ENCODE measurements around the gene BANP. TPM values are rescaled to one million over a fixed set of nuclear protein-coding genes. Genes with fewer than 3 reads are reported as not detected.
"Not testable (repeated sequence)": the region's sequence is repeated elsewhere in the genome, so short reads cannot be mapped to it uniquely, and the experiment has no call there.

Gene BANP
- total RNA-seq, 1 donor from 2014 or later: 28.2 TPM

DNA sequence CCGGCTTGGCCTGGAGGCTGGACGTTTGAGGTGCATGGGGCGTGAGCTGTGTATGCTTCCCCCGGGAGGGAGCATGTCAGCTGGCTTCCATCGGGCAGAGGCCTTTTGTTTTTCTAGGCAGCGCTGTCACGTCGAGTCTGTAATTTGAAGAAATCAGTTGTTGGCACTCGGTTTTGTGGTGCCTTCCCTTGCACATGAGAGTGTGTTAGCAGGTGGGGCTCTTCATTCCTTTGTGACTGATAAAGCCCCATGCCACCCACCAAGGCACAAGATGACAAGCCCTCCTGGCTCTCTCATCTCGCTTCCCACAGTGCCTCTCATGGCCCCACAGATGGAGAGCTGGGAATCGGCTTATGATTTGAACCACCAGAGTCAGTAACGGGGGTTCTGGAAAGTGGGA, 72.1 kb downstream of the BANP start:
- Histone ChIP-seq H3K27me3 (ENCODE audit: control insufficient read depth in 3 of 3, insufficient read depth in 3 of 3, low read length in 3 of 3) (no peaks in the 10 kb centered on the region), H3K4me3 (ENCODE audit: low read length in 3 of 3) (no peak overlapping the region), H3K36me3 (ENCODE audit: control insufficient read depth in 3 of 3, insufficient read depth in 3 of 3, low read length in 3 of 3) (peaks cover 3 to 15% (median 6%) of the 10 kb centered on the region in 3 donors), H3K9ac (ENCODE audit: low read depth in 1 of 3, low read length in 3 of 3) (no peak overlapping the region), H3K9me3 (ENCODE audit: control insufficient read depth in 3 of 3, low read length in 3 of 3) (no peaks in the 10 kb centered on the region), H3K27ac (ENCODE audit: low read depth, low read length) (no peak overlapping the region), H3K4me1 (ENCODE audit: control insufficient read depth in 3 of 3, insufficient read depth in 3 of 3, low read length in 3 of 3) (peaks cover 0 to 5% (median 2%) of the 10 kb centered on the region in 3 donors)

DNA sequence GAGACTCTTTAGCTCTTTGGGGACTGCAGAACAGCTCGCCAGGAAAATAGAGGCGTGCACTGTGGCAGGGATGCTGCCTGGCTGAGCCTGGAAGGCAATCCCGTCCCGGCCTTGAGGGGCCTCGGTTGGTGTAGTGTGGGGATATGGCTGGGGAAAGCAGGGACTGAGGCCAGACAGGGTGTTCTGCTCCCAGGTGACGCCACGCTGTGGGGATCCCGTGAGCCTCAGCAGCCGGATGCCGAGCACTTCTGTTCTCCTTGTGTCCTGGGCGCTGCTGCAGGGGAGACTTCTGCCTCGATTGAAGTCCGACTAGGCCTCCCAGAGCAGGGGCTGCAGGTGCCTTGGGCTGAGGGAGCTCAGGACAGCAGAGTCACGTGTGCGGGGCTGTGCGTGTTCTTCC, 72.6 kb downstream of the BANP start:
- Histone ChIP-seq H3K9me3 (ENCODE audit: control insufficient read depth in 3 of 3, low read length in 3 of 3) (no peaks in the 10 kb centered on the region), H3K27ac (ENCODE audit: low read depth, low read length) (no peak overlapping the region), H3K4me3 (ENCODE audit: low read length in 3 of 3) (no peak overlapping the region), H3K27me3 (ENCODE audit: control insufficient read depth in 3 of 3, insufficient read depth in 3 of 3, low read length in 3 of 3) (no peaks in the 10 kb centered on the region), H3K9ac (ENCODE audit: low read depth in 1 of 3, low read length in 3 of 3) (no peak overlapping the region), H3K4me1 (ENCODE audit: control insufficient read depth in 3 of 3, insufficient read depth in 3 of 3, low read length in 3 of 3) (peaks cover 0 to 5% (median 2%) of the 10 kb centered on the region in 3 donors), H3K36me3 (ENCODE audit: control insufficient read depth in 3 of 3, insufficient read depth in 3 of 3, low read length in 3 of 3) (peaks cover 3 to 12% (median 6%) of the 10 kb centered on the region in 3 donors)

DNA sequence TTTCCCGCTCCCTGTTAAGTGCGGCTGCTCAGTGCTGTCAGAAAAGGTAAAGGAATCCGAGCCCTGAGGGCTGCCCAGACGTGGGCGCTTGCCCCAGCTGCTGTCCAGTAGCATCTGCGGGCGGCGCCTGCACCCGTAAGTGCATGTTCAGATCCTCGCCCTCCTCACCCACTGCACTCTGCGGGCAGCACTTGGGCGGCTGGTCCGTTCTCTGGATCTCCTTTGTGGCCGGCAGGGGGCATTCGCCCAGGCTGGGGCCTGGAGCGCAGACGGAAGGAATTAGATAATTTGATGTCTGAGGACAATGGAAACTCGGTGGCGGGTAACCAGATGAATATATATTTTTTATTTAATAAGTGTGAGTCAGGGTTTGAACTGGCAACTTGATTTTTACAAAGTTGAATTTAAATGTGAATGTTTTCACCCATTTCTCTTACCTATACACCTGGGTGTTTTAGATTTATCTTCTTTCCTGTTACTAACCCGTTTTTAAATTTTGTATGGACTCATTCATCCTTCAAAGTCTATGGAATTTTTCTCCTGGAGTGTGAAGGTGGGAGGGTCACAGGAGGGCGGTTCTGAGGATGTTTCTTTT, 73.4 kb downstream of the BANP start:
- not testable (repeated sequence) for H3K4me3 ChIP-seq (ENCODE audit: low read length in 3 of 3)

DNA sequence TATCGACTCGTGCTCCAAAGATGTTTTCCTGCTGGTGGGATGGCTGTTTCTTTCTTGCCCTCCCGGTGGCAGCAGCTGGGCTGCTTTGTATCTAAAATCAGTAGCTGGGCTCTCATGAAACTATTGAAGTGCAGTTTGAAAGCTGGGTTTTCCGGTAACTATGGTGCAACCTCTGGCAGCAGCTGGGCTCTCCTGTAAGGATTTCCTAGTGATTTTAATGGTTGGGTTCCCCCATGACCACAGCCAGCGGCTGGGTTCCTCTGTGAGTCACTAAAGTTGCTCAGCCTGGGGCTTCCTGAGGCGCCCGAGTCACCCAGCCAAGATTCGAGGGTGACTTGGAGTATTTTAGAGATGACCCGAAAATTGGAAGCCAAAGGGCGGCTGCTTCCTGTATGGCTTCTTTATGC, 73.9 kb downstream of the BANP start:
- not testable (repeated sequence) for H3K27ac ChIP-seq (ENCODE audit: low read depth, low read length); H3K27me3 ChIP-seq (ENCODE audit: control insufficient read depth in 3 of 3, insufficient read depth in 3 of 3, low read length in 3 of 3); H3K9me3 ChIP-seq (ENCODE audit: control insufficient read depth in 3 of 3, low read length in 3 of 3); H3K4me3 ChIP-seq (ENCODE audit: low read length in 3 of 3); H3K9ac ChIP-seq (ENCODE audit: low read depth in 1 of 3, low read length in 3 of 3); H3K4me1 ChIP-seq (ENCODE audit: control insufficient read depth in 3 of 3, insufficient read depth in 3 of 3, low read length in 3 of 3)
- H3K36me3 ChIP-seq (ENCODE audit: control insufficient read depth in 3 of 3, insufficient read depth in 3 of 3, low read length in 3 of 3): peaks cover 3 to 11% (median 6%) of the 10 kb centered on the region in 3 donors

More for the DNA sequence above, 73.4 kb downstream of the BANP start:
- H3K4me1 ChIP-seq (ENCODE audit: control insufficient read depth in 3 of 3, insufficient read depth in 3 of 3, low read length in 3 of 3); H3K27ac ChIP-seq (ENCODE audit: low read depth, low read length); H3K27me3 ChIP-seq (ENCODE audit: control insufficient read depth in 3 of 3, insufficient read depth in 3 of 3, low read length in 3 of 3); H3K9me3 ChIP-seq (ENCODE audit: control insufficient read depth in 3 of 3, low read length in 3 of 3); H3K9ac ChIP-seq (ENCODE audit: low read depth in 1 of 3, low read length in 3 of 3): not testable (repeated sequence)
- H3K36me3 ChIP-seq (ENCODE audit: control insufficient read depth in 3 of 3, insufficient read depth in 3 of 3, low read length in 3 of 3): peaks cover 3 to 12% (median 6%) of the 10 kb centered on the region in 3 donors

DNA sequence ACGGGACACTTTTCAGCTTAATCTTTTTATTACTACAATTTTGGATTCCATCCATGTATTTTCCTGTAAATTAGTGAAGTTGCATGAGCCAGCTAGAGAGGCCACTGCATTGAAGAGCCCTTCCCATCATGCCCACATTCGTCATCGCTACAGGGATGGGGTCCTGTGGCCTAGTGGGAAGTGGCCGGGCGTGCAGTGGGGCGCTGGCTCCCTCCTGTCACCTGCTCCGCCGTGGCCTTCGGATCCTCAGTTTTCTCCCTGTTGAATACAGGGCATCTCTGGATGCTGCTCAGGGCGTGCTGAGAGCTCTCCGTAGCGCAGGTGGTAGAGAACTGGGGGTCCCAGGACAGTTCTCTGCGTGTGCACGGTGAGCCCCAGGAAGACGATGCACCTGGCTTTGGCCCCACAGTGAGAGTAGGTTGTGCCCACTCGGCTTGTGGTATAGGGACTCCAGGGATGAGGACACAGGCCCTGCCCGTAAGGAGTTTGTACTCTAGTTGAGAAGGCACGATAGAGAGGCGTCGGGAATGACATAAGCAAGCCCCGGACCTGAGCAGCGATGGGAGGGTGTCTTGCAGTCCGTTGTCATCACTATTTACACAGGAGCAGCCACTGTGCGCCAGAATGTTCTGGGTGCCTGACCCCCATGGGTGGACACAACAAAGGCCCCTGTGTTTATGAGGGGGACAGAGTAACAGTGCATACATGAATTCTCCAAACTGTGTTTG, 74.8 kb downstream of the BANP start:
- not testable (repeated sequence) for H3K4me1 ChIP-seq (ENCODE audit: control insufficient read depth in 3 of 3, insufficient read depth in 3 of 3, low read length in 3 of 3); H3K9me3 ChIP-seq (ENCODE audit: control insufficient read depth in 3 of 3, low read length in 3 of 3); H3K27me3 ChIP-seq (ENCODE audit: control insufficient read depth in 3 of 3, insufficient read depth in 3 of 3, low read length in 3 of 3); H3K27ac ChIP-seq (ENCODE audit: low read depth, low read length); H3K9ac ChIP-seq (ENCODE audit: low read depth in 1 of 3, low read length in 3 of 3); H3K36me3 ChIP-seq (ENCODE audit: control insufficient read depth in 3 of 3, insufficient read depth in 3 of 3, low read length in 3 of 3); H3K4me3 ChIP-seq (ENCODE audit: low read length in 3 of 3)

DNA sequence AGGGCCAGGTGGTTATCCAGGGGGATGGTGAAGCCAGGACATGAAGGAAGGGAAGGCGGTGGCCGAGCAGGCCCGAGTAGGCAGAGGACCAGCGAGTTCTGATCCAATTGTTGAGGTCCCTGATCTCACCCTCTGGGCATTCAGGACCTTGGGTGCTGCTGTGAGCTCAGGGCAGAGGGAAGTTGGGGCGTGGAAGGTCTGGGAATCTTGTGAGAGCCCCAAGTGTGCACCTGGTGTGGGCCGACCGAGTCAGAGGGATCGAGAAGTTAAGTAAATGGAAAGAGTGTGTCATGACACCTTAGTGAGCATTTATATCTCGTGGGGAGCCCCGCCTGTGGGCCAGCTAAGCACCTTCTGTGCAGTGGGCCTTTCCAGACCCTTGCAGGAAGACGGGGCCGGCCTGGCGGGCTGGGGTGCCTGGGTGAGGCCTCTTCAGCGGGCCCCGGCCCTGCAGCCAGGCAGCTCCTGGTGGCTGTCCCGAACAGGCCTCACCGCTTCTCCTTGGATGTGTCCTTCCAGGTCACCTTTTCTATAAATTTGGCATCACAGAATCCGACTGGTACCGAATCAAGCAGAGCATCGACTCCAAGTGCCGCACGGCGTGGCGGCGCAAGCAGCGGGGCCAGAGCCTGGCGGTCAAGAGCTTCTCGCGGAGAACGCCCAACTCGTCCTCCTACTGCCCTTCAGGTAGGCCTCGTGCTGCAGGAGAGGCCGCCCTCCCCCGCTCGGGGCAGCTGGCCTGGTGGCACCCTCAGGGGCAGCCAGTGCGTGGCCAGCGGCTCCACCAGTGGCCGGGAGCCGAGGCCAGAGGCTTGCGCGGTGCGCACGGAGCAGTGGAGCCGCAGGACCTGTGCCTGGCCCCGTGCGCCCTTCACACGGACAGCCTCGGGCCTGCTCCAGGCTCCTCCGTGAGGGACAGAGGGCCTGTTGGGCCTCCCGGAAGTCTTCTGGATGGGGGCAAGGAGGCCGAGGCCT, 76.0 kb downstream of the BANP start:
- no peak overlapping the region for H3K4me3 ChIP-seq (ENCODE audit: low read length in 3 of 3)
- no peaks in the 10 kb centered on the region for H3K27me3 ChIP-seq (ENCODE audit: control insufficient read depth in 3 of 3, insufficient read depth in 3 of 3, low read length in 3 of 3)
- no peaks in the 10 kb centered on the region for H3K9me3 ChIP-seq (ENCODE audit: control insufficient read depth in 3 of 3, low read length in 3 of 3)
- H3K4me1 ChIP-seq (ENCODE audit: control insufficient read depth in 3 of 3, insufficient read depth in 3 of 3, low read length in 3 of 3): no peaks in the 10 kb centered on the region
- H3K9ac ChIP-seq (ENCODE audit: low read depth in 1 of 3, low read length in 3 of 3): no peak overlapping the region
- H3K36me3 ChIP-seq (ENCODE audit: control insufficient read depth in 3 of 3, insufficient read depth in 3 of 3, low read length in 3 of 3): peaks cover 3 to 6% (median 3%) of the 10 kb centered on the region in 3 donors
- no peak overlapping the region for H3K27ac ChIP-seq (ENCODE audit: low read depth, low read length)

DNA sequence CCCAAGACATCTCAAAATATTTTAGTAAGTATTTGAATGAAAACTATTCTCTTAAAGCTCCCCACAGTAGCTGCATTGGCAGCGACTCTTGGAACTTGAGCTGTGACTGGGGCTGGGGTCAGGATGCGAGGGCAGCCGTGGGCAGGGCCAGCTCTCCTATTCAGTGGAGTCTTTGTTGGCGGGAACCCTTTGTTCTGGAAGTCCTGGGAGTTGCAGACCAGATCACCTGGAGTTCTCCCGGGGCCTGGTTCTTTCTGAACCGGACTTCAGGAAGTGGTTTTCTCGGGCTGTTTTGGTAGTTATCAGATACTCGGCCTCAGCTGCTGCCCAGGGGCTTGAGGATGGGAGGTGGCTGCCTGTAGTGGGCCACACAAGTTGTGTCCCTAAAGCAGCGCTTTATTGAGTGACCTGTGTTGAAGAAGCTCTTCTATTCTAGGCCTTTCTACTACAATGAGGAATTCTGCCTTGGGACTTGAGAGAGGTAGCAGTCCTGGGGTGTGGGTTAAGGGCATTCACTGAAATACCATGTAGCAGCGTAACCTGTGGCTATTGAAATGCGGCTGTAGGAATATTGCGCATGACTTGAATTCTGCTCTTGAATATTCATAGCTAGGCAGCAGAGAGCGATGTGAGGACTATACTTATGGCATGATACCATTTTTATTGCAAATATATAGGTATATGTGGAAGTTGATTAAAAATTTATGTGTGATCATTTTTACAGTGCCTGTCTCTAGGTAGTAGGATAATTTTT, 77.1 kb downstream of the BANP start:
- H3K4me3 ChIP-seq (ENCODE audit: low read length in 3 of 3); H3K9me3 ChIP-seq (ENCODE audit: control insufficient read depth in 3 of 3, low read length in 3 of 3); H3K27me3 ChIP-seq (ENCODE audit: control insufficient read depth in 3 of 3, insufficient read depth in 3 of 3, low read length in 3 of 3): not testable (repeated sequence)

DNA sequence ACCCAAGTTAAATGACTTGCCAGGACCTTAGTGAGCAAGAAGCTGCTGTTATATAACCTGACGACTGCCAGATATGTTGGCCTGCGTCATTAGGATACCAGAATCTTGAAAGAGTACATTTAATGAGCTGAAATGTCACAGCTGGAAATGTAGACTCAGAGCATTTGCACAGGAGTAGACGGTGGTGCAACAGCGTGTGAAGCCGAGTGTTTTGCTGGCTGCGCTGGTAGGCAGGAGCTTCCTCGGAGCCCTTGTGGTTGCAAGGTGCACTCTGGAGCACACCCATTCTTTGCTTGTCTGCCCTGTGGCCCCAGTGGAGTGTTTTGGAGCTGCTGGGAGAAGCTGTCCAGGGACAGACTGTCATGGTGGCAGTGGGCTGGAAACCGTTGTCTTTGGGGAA, 79.3 kb downstream of the BANP start:
- H3K27me3 ChIP-seq (ENCODE audit: control insufficient read depth in 3 of 3, insufficient read depth in 3 of 3, low read length in 3 of 3): no peaks in the 10 kb centered on the region
- peaks cover 6 to 17% (median 7%) of the 10 kb centered on the region in 3 donors for H3K36me3 ChIP-seq (ENCODE audit: control insufficient read depth in 3 of 3, insufficient read depth in 3 of 3, low read length in 3 of 3)
- H3K27ac ChIP-seq (ENCODE audit: low read depth, low read length): no peak overlapping the region
- no peak overlapping the region for H3K4me3 ChIP-seq (ENCODE audit: low read length in 3 of 3)
- H3K4me1 ChIP-seq (ENCODE audit: control insufficient read depth in 3 of 3, insufficient read depth in 3 of 3, low read length in 3 of 3): no peaks in the 10 kb centered on the region
- no peaks in the 10 kb centered on the region for H3K9me3 ChIP-seq (ENCODE audit: control insufficient read depth in 3 of 3, low read length in 3 of 3)
- no peak overlapping the region for H3K9ac ChIP-seq (ENCODE audit: low read depth in 1 of 3, low read length in 3 of 3)

More for the DNA sequence above, 77.1 kb downstream of the BANP start:
- not testable (repeated sequence) for H3K9ac ChIP-seq (ENCODE audit: low read depth in 1 of 3, low read length in 3 of 3); H3K36me3 ChIP-seq (ENCODE audit: control insufficient read depth in 3 of 3, insufficient read depth in 3 of 3, low read length in 3 of 3); H3K4me1 ChIP-seq (ENCODE audit: control insufficient read depth in 3 of 3, insufficient read depth in 3 of 3, low read length in 3 of 3); H3K27ac ChIP-seq (ENCODE audit: low read depth, low read length)

DNA sequence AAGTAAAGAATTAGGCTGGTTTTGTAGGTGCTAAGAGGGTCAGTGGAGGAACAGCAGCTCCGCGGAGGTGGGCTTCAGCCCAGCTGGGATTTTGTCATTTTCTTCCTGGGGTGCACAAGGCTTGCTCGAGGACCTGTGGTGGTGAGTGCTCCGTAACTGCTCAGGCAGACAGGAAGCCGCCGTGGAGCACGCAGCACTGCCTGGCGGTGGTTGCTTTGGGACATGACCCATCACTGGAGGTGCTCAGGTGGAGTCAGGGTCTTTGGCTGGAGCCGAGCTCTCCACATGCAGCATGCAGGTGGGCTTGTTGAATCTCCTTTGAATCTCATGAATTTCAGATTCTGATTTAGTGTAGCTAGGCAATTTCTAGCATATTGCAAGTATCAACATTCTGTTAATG, 79.7 kb downstream of the BANP start:
- H3K9ac ChIP-seq (ENCODE audit: low read depth in 1 of 3, low read length in 3 of 3); H3K9me3 ChIP-seq (ENCODE audit: control insufficient read depth in 3 of 3, low read length in 3 of 3); H3K4me1 ChIP-seq (ENCODE audit: control insufficient read depth in 3 of 3, insufficient read depth in 3 of 3, low read length in 3 of 3); H3K27ac ChIP-seq (ENCODE audit: low read depth, low read length); H3K27me3 ChIP-seq (ENCODE audit: control insufficient read depth in 3 of 3, insufficient read depth in 3 of 3, low read length in 3 of 3); H3K4me3 ChIP-seq (ENCODE audit: low read length in 3 of 3): not testable (repeated sequence)
- peaks cover 10 to 21% (median 12%) of the 10 kb centered on the region in 3 donors for H3K36me3 ChIP-seq (ENCODE audit: control insufficient read depth in 3 of 3, insufficient read depth in 3 of 3, low read length in 3 of 3)
